ENCODE measurements around the gene C1orf167.

Gene C1orf167

GRCh38 chr1:11781297-11781696 is 19.3 kb downstream of the C1orf167 start:
- intact Hi-C loops (cut with DNase I), result no loop called here
- no peak for DNase-seq

DNA sequence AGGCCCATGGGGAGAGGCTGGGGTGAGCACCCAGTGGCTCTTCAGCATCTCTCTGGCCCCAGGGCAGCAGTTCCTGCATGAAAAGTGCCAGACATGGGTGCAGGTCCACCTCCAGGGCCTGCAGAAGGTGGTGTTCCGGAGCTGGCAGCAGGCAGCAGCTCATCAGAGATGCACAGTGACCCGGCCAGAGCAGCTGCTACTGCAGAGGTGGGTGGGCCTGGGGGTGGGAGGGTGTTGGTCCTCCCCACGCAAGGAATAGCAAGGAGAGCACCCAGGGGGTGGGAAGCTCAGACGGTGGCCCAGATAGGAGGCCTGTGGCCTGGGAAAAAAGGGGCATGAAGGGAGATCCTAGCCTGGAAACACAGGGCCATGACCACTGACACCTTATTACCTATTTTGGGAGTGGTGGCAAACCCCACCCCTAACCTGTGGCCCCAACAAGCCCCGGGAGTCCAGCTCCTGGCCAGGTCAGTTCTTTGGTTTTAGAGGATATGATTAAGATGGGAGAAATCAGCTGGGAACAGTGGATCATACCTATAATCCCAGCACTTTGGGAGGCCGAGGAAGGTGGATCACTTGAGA is 20.2 kb downstream of the C1orf167 start:
- no peak for DNase-seq

GRCh38 chr1:11783556-11783955 is 21.6 kb downstream of the C1orf167 start:
- intact Hi-C loops (cut with DNase I), result no loop called here
- DNase-seq, result peak in 1 of 10 donors; percentile 65

More for the DNA sequence above, 20.2 kb downstream of the C1orf167 start:
- intact Hi-C loops (cut with DNase I), result no loop called here

DNA sequence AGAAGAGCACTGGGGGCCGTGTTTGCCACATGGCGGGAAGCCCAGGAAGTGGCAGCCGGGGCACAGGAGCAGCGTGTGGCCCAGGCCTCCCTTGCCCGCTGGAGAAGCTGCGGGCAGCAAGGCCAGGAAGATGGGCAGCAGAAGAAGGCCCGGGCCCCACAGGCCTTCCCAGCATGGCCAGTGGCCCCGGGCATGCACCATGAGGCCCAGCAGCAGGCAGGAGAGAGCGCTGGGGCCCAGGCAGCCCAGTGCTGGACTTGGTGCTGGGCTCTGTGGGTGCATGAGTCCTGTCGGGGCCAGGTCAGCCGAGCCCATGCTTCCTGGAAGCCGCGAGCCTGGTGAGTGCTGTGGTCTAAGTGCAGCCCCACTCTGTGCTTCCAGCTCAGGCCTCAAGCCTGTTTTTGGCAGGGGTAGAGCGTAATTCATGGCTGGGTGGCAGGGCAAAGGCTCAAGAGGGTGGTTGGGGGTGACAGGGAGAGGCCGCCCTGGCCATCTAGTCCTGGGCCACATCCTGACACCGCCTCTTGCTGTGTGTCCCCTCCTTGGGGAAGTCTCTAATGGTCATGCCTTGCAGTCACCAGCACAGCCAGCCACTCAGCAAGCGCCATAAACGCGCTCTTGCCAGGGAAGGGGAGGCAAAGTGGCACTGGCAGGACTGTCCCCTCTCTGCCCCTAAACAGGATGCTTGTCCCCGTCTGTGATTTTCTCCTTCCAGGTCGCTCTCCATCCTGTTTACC is 22.4 kb downstream of the C1orf167 start:
- DNase-seq, result peak in 1 of 10 donors; percentile 81
- intact Hi-C loops (cut with DNase I), result no loop called here

DNA sequence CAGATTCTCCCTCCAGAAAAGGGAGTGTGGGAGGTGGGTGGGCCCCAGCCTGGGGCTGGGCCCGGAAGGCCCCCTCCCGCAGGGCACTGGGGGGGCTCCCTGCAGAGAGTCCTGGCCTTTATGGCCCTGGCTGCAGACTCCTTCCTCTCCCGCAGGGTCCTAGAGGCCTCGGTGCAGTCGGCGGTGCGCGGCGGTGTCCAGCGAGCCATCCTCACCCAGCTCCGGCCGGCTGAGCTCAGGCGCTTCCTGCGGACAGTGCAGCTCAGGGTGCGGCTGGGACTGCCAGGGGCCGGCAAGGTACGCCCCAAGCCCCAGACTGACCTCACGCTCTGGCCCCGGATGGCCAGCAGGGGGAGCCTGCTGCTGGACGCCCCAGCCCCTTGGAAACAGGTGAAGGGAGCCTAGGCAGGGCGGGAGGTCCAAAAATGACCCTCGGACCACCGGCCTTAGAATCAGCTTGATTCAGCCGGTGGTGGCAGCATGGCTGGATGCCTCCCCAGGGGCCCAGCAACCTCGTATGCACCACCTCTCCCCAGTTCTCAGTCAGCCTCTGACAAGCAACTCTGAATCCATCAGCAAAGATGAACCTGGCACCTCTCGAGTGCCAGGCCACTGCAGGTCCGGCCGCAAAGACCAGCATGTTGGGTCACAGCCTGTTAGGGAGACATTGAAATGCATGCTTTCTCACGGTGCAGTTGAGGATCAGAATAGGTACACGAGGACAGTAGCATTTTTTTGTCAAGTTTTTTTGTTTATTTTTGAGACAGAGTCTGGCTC is 23.2 kb downstream of the C1orf167 start:
- intact Hi-C loops (cut with DNase I), result no loop called here
- DNase-seq, result peak in 8 of 10 donors; percentile 43 to 93 (median 64)

DNA sequence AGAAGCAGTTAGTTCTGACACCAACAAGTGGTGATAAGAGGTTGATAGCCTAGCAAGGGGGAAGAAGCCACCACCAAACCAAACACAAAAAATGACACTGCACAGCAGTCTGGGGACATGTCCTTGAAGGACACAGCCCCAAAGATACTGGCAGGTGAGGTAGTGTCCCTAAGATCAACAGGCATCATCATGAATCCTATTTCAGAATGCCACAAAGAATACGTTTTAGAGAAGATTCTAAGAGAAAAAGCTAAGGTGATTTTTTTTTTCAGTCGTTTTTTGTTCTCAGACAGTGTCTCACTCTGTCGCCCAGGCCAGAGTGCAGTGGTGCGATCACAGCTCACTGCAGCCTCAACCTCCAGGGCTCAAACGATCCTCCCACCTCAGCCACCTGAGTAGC is 24.2 kb downstream of the C1orf167 start:
- DNase-seq, result peak in 1 of 10 donors; percentile 4
- intact Hi-C loops (cut with DNase I), result no loop called here

DNA sequence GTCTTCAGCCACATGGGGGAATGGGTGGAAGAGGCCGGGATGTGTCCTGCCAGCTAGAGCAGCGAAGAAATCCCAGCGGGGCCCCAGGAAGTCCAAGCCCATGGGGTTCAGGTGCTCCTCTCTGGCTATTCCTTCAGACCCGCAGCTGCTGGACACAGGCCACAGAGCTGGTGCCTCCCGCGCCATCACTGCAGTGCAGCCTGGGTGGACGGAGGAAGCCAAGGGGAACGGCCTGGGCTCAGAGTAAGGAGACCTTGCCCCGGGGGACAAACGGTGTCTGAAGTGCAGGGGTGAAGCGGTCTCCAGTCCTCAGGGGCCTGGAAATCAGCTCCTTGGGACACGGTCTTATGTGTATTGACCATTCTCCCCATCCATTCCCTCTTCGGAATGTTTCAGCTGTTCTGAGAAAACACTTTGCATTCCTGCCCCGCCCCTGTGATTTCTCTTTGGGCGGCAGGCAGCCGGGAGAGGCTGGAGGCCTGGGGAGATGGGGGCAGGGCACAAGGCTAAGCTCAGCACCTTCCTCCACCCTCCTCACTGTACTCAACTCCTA is 25.3 kb downstream of the C1orf167 start:
- DNase-seq, result peak in 2 of 10 donors; percentile 62 to 84
- intact Hi-C loops (cut with DNase I), result no loop called here

DNA sequence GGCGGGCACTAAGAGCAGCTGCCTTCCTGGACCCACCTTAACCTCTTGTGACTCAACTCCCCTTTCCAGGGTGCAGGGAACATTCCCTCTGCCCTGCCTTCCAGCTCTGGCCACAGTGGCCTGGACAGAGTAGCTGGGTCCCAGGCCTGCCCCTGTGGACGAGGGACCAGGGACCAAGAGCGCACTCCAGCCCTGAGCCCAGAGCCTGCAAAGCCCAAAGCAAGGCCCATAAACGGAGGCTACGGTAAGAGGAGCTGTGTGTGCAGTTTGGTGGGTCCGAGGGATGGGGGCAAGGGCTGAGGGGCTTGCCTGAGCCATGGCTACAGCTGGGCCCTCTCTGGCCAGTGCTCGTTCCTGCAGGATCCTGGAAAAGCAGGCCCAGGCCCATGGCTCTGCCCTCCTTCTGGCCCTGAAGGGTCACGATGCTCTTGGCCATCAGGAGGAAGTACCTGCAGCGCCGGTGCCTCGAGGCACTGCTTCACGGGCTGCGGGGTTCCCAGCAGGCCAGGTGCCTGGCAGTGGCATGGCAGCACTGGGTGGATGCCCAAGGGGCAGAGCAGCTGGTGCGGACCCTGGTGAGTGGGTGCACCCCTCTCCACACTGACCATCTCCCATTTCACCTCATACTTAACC is 25.9 kb downstream of the C1orf167 start:
- intact Hi-C loops (cut with DNase I), result no loop called here

DNA sequence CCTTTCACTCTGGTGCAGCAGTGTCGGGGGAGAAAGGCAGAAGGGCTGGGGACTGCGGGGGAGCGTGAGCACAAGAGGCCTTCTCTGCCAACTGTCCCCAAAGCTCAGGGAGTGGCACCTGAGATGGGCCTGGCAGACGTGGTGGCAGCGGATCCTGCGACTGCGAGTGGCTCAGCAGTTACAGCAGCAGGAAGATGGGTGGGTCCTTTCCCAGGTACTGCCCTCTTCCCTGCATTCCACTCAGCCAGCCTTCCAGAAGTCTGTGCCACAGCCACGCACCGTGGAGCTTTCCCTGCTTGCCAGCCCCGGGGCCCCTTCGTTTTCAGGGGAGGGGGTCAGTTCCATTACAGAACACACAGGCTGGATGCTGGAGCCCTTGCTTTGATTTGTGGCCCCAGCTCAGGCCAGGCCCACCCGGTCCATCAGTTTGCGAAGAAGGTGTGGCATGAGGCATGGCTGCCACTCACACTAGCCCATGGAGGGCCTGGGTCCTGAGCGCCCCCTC is 26.6 kb downstream of the C1orf167 start:
- intact Hi-C loops (cut with DNase I), result no loop called here
- peak in 3 of 10 donors; percentile 43 to 78 (median 57) for DNase-seq

More for the DNA sequence above, 25.9 kb downstream of the C1orf167 start:
- DNase-seq, result peak in 3 of 10 donors; percentile 58 to 77 (median 62)

DNA sequence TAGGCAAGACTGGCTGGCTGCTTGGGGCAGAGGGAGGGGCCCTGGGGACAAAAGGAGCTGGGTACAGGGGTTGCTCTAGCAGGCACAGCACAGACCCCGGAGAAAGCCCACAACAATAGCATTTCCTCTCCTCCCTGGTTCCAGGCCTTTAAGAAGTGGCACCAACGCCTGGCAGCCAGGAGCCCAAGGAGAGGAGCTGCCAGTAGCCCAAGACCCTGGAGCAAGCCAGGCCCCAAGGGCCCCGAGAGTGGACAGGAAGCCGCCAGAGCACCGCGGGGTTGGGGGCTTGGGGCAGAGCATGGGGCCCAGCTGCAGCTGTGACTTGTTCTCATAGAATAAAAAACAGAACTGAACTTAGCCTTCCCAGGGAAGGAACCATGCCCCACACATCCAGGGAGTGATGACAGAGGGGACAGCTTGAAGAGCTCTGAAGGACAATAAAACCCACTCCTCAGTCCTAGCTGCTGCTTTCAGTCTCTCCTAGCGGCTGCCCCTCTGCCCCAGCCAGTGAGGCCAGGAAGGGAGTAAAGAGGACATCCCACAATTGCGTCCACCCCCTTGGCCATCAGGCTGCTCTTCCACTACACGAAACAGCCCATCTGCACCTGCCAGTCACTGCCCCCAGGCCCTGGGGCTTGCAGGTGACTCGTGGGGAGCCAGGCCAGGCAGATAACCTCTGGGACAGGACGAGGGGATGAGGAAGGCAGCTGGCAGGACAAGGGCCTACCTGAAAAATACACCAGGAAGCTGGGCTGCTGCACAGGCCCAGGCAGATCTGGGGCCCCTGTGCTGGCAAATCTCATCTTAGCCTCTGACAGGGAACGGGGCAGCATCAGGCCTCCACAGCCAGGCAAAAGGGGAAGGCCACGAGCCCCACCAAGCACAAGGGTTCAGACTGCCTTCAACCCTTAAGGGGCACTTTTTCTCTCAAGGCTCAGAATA is 27.4 kb downstream of the C1orf167 start:
- DNase-seq, result peak in 3 of 10 donors; percentile 50 to 65 (median 57)
- intact Hi-C loops (cut with DNase I), result no loop called here

- peak in 3 of 10 donors; percentile 60 to 79 (median 70) for DNase-seq
- intact Hi-C loops (cut with DNase I), result no loop called here
Measured at GRCh38 chr1:11790101-11790879, 28.3 kb downstream of the C1orf167 start.

DNA sequence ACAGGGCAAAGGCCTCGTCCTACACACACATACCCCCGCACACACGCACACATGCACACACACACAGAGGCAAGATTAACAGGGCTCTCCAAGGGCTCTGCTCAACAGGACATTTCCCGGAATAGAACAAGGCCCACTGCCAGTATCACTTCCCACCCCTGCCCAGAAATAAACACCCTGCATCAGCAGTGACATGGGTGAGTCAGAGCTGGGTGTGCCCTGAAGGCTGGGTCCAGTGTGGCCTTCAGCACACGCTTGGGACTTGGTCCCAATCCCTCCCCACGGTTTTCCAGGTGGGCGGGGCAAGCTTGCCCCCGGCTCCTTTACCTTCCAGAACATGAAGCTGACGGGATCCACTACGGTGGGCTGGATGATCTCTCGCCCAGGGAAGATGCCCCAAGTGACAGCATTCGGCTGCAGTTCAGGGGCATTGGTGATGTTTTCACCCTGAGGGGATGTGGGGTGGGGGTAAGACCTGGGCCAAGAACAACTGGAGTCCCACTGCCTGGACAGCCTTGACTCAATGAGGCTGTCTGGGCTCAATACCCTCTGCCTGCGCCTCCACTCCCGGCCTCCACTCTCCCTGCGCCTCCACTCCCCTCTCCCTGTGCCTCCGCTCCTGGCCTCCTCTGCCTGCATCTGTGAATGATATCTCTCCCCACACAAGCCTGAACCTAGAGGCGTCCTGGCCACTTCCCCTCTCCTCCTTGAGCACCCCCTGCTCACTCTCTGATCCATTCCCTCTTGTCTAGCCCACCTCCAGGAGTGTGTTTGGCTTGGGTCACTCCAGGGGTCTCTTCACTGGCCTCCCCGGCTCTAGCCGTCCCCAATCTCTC is 29.1 kb downstream of the C1orf167 start:
- intact Hi-C loops (cut with DNase I), result no loop called here
- DNase-seq, result peak in 9 of 10 donors; percentile 56 to 96 (median 72)

DNA sequence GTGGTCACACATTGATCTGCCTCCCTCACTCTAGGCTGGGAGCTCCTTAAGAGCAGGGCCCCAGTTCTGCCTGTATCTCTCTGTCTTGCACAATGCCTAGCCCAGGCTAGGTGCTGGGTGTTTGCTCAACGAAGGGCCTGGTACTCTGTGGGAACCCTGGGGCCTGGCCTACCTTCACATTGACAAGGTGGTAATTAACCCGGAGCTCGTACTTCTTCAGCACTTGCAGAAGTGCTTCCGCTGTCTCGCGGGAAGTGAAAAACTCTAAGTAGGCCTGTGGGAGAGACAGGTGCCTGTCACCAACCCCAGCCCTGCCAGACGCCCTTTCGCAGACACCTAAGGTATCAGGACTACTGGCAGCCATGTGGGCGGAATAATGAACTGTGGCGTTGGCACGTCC is 30.1 kb downstream of the C1orf167 start:
- DNase-seq, result peak in 3 of 10 donors; percentile 45 to 79 (median 76)
- intact Hi-C loops (cut with DNase I), result no loop called here

- intact Hi-C loops (cut with DNase I), result no loop called here
- DNase-seq, result peak in 3 of 10 donors; percentile 18 to 81 (median 58)
Measured at GRCh38 chr1:11793819-11794218, 31.8 kb downstream of the C1orf167 start.

GRCh38 chr1:11794446-11795237 is 32.6 kb downstream of the C1orf167 start:
- peak in 2 of 10 donors; percentile 32 to 51 for DNase-seq
- intact Hi-C loops (cut with DNase I), result no loop called here

GRCh38 chr1:11795238-11795890 is 33.4 kb downstream of the C1orf167 start:
- peak in 1 of 10 donors; percentile 18 for DNase-seq
- intact Hi-C loops (cut with DNase I), result no loop called here
